Spleen (tissue), 7 donors: Measurements from ENCODE around the gene MAP4K4.

Experiments
- CTCF ChIP-seq, 11 experiments: fragments of 200-600 bp in 7 of 11; fragments of 450-650 bp in 4 of 11; sonication (generic) in 4 of 11; IDR thresholded peaks in 8 of 11; conservative IDR thresholded peaks in 3 of 11; 1 replicate in 7 of 11; 2 replicates in 4 of 11; pipeline versions ENCODE4 v1.4.0 to v1.8.0; 2016 to 2021; ENCODE audit warnings: antibody characterized with exemption in 11 of 11, inconsistent platforms in 4 of 11, mild to moderate bottlenecking in 1 of 11
- POLR2AphosphoS5 ChIP-seq, 3 donors: sonication (generic); formaldehyde crosslinking; IDR thresholded peaks; one replicate each; pipeline ENCODE4 v1.5.1; 2017; ENCODE audit warnings: antibody characterized with exemption in 3 of 3
- donor health status: DM: no; HTN: no; CAD: no; lungs with moderate emphysema.
- donor health status: DM: no; HTN: no; CAD: no.
- donor health status: DM: no; HTN: no; CAD: no.

- TF ChIP-seq CTCF (IDR thresholded peaks at IDR 0.05 in 8 of 11, conservative IDR thresholded peaks at IDR 0.05 in 3 of 11) (no peak), POLR2AphosphoS5 (IDR thresholded peaks at IDR 0.05) (no peak)
These were observed 41.1 kb downstream of the MAP4K4 start for GRCh38 chr2:101738649-101739048.
